Activated T-helper 2 cell treated with anti-CD3 and anti-CD28 coated beads, Interferon-gamma antibody, Interleukin-2, Interleukin-4, amounts not matched to agents 10 μg/mL and 5 μg/mL and 100 μg/mL, durations not matched to agents 14 hours and 24 hours and 36 hours (primary cell): ENCODE results near the gene PSMB10. TPM values are rescaled to one million over a fixed set of nuclear protein-coding genes. Genes with fewer than 3 reads are reported as not detected.
"Not testable (repeated sequence)": the region's sequence is repeated elsewhere in the genome, so short reads cannot be mapped to it uniquely, and the experiment has no call there.

ENCODE experiments used
- DNase-seq: peaks from one replicate; pipeline ENCODE4 v3.0.0; 2021; ENCODE audit warnings: low spot score
- H3K27ac Mint-ChIP-seq: one replicate; pipeline ENCODE4 v1.8.0; 2021; ENCODE audit warnings: mixed read lengths
- H3K27me3 Mint-ChIP-seq: one replicate; pipeline ENCODE4 v1.8.0; 2021; ENCODE audit warnings: low read depth, mixed read lengths
- H3K36me3 Mint-ChIP-seq: one replicate; pipeline ENCODE4 v1.8.0; 2021; ENCODE audit warnings: low read depth, mixed read lengths
- H3K4me1 Mint-ChIP-seq: one replicate; pipeline ENCODE4 v1.8.0; 2021; ENCODE audit warnings: low read depth, mixed read lengths
- H3K4me3 Mint-ChIP-seq: one replicate; pipeline ENCODE4 v1.8.0; 2021; ENCODE audit warnings: low read depth, mild to moderate bottlenecking, moderate library complexity, mixed read lengths
- H3K9me3 Mint-ChIP-seq: one replicate; pipeline ENCODE4 v1.8.0; 2021; ENCODE audit warnings: mixed read lengths
- intact Hi-C: fragments of 100-400 bp; cut with micrococcal nuclease; formaldehyde crosslinking; loops from one replicate; pipeline ENCODE4 v1.15.1; 2023
- total RNA-seq: library from RNA; stranded (reverse); gene quantifications from 2 replicates; pipeline ENCODE4 v1.2.3, GENCODE V29; 2022

Gene PSMB10
- total RNA-seq, 1 donor from 2014 or later: 238 TPM

DNA sequence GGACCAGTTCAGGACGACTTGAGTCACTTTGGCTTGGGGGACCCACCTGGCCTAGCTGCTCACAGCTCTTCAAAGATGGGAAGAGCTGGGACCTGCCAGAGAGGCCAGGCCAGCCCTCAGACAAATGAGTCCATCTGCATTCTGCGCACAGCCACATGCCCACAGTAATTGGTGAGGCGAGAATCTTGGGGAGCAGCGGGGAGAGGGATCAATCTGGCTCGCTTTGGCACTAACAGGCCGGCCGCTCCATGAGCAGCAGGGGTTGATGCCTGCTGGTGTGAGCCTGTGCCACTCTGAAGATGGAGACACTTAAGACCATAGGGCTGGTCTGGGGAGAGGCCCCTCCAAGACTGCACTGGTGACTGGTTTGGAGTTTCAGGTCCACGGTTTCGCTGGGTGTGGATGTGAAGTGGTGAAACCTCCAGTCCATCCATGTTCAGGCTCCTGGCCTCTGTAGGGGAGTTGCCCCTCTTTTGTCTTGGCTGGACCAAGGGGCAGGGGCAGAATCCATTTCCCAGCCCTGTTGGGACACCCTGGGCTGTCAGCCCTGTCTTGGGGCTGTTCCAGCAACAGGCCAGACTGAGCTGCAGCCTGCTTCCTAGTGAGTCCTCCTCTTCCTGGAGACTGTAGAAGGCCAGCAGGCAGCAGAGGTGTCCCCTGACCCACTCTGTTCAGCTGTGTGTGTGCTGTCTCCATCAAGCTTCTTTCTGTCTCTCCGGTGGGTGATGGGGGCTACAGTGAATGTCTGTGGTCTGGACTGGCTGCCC, 12.3 kb downstream of the PSMB10 start:
- H3K4me3 Mint-ChIP-seq: no peak overlapping the region
- H3K36me3 Mint-ChIP-seq: peaks cover 13% of the 10 kb centered on the region
- H3K4me1 Mint-ChIP-seq: peaks cover 10% of the 10 kb centered on the region
- H3K9me3 Mint-ChIP-seq: no peaks in the 10 kb centered on the region
- intact Hi-C loops: no loop called here
- no peak overlapping the region for H3K27ac Mint-ChIP-seq
- H3K27me3 Mint-ChIP-seq: no peaks in the 10 kb centered on the region
- no peak for DNase-seq

DNA sequence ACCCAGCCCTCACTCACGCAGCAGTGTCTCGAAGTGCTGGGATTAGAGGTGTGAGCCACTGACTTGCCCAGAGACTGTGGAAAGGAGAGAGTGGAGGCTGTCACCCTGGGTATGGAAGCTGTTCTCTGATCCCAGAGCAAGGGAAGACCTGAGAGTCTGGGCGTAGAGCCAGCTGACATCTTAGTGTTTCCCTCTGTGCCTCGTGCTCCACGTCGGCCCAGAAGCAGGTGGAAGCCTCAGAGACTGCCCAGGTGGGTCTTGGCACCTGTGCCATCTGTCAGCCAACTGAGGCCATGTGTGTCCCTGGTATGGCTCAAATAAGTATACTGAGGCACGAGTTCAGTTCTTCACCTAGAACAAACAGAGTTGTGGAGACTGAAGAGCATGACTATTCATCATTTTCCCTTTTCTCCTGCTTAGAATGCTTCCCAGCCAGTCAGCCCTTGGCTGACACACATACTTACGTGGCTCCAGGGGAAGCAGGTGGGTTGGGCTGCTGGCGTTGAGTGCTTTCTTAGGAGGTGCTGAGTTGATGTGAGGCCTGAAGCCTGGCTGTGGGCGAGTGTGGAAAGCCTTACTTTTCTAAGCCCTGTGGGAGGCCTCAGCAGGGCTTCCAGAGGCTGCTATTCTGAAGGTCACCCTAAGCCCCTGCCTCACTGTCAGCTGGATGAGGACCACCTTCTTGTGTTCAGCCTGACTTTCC, 13.1 kb downstream of the PSMB10 start:
- Mint-ChIP-seq H3K27ac (no peak overlapping the region), H3K9me3 (no peaks in the 10 kb centered on the region)
- intact Hi-C loops: no loop called here

DNA sequence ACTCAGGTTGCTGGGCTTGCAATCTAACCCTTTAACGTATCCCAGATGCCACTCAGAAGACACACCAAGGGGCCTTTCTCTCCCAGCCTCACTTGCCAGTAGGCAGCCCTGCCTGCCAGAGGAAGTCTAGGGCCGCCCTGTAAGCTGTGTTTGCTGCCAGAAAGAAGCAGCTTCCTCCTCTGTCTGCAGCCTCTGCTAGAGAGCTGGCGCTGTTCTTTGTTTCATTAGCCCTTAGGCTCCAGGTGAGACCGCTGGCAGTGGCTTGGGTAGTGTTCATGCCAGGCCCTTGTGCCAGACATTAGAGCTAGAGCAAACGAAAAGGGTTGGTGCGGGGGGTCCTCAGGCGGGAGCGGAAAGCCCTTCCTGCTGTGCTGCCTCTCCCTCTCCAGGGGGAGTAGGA, 13.9 kb downstream of the PSMB10 start:
- intact Hi-C loops: no loop called here
- no peak for DNase-seq
- Mint-ChIP-seq H3K27me3 (no peaks in the 10 kb centered on the region), H3K4me1 (peaks cover 17% of the 10 kb centered on the region), H3K9me3 (no peaks in the 10 kb centered on the region), H3K27ac (peak overlapping the region; percentile 12), H3K4me3 (no peak overlapping the region), H3K36me3 (peaks cover 10% of the 10 kb centered on the region)

More for the DNA sequence above, 13.1 kb downstream of the PSMB10 start:
- DNase-seq: no peak
- H3K4me1 Mint-ChIP-seq: peaks cover 10% of the 10 kb centered on the region
- no peak overlapping the region for H3K4me3 Mint-ChIP-seq
- H3K36me3 Mint-ChIP-seq: peaks cover 12% of the 10 kb centered on the region
- no peaks in the 10 kb centered on the region for H3K27me3 Mint-ChIP-seq

DNA sequence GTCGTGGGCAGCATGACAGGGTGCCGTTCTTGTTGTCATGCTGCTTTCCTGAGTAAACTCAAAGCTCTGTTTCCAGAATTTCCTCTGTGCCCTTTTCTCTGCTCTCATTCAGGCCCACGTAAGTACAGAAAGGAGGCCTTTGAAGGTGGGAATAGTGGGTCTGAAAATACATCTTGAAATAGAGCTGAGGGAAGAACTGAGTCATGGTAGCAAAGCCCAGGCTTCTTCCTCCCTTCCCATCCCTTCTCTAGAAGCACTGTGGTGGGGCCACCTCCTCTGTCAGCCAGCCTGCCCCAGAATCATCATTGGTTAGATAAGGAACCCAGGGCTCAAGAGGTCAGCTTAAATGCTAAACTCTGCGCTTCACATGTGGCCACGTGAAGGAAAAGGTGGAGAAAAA, 14.4 kb downstream of the PSMB10 start:
- DNase-seq: no peak
- peak overlapping the region; percentile 64 for H3K27ac Mint-ChIP-seq
- peaks cover 14% of the 10 kb centered on the region for H3K36me3 Mint-ChIP-seq
- intact Hi-C loops: no loop called here
- no peaks in the 10 kb centered on the region for H3K9me3 Mint-ChIP-seq
- H3K27me3 Mint-ChIP-seq: no peaks in the 10 kb centered on the region
- H3K4me1 Mint-ChIP-seq: peaks cover 22% of the 10 kb centered on the region
- no peak overlapping the region for H3K4me3 Mint-ChIP-seq

DNA sequence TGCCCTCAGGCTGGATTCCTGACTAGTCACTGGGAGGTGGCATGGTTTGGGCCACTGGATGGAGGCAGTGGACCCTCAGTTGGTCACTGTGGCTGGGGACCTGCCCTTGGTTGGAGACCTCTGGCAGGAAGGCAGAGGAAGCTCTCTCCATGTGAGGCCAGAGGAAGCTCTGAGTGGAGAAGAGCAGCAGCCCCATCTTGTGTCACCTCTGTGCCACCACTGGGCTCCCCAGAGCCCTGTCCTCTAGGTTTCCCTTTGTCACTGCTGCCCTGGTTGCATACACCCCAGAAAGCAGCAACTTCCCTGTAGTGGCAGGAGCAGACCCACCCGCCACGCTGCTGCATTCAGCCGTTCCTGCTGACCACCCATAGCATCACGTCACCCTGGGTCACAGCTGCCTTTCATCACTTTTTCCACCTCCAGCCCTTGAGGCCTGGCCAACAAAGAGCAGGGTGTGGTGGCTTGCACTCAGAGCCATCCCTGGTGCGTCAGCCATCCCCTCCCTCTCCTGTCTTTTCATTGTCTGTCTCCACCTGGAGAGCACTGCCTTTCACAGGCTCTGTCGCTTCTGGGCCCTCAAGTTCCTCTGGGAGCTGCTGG, 16.9 kb downstream of the PSMB10 start:
- no peaks in the 10 kb centered on the region for H3K27me3 Mint-ChIP-seq
- H3K4me1 Mint-ChIP-seq: peaks cover 26% of the 10 kb centered on the region
- H3K4me3 Mint-ChIP-seq: no peak overlapping the region
- intact Hi-C loops: no loop called here
- H3K9me3 Mint-ChIP-seq: no peaks in the 10 kb centered on the region
- no peak overlapping the region for H3K27ac Mint-ChIP-seq
- DNase-seq: no peak
- H3K36me3 Mint-ChIP-seq: peaks cover 14% of the 10 kb centered on the region

DNA sequence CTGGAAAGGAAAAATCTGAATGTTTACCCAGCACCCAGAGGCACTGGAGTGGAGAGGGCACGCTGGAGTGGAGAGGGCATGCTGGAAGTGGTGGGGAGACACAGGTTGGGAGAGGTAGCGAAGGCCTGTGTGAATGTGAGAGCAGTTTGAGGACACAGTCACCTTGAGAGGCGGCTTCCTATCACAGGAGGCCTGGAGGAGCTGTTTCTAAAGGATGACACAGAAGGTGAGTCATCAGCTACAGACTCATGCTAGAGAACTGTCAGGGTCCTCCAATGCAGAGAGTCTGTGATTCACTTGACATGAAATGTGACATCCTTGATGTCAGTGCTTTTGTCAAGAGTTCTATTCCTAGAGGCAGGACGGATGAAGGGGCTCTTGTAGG, 18.8 kb downstream of the PSMB10 start:
- Mint-ChIP-seq H3K27me3 (no peaks in the 10 kb centered on the region), H3K4me1 (peaks cover 24% of the 10 kb centered on the region), H3K27ac (peak overlapping the region; percentile 83), H3K36me3 (peaks cover 14% of the 10 kb centered on the region), H3K9me3 (no peaks in the 10 kb centered on the region), H3K4me3 (no peak overlapping the region)
- no peak for DNase-seq
- intact Hi-C loops: no loop called here

DNA sequence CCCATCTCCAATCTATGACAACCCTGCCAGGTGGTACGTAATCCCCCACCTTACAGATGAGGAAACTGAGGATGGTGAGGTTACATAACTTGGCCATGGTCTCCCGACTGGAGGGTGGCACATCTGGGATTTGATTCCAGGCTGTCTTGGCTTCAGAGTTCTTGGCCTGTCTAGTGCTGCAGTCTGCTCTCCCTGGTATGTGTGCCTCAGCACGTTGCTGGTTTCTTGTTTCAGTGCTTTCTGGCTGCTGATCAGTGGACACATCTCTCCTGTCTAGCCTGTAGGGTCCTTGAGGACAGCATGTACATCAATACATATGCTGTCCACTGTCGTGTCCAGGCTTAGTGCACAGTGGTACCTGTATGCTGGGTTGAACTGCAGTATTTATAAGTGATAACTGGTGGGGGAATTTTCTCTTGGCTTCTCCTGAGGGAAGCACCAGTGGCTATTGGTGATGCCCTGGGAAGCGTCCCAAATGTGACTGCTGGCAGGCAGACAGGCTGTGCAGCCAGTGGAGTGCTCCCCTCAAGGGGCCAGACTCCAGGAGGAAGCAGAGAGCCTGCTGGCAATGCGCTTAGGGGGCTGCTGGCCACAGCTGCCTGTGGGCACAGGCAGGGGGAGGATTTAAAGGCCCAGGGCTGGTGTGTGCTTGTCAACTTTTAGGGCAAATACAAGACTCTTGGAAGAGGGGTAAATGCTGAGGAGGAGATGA, 19.4 kb downstream of the PSMB10 start:
- Mint-ChIP-seq H3K4me3 (no peak overlapping the region), H3K4me1 (peaks cover 22% of the 10 kb centered on the region), H3K27me3 (no peaks in the 10 kb centered on the region), H3K27ac (peak overlapping the region; percentile 83), H3K9me3 (no peaks in the 10 kb centered on the region), H3K36me3 (peaks cover 14% of the 10 kb centered on the region)
- intact Hi-C loops: no loop called here
- DNase-seq: no peak

DNA sequence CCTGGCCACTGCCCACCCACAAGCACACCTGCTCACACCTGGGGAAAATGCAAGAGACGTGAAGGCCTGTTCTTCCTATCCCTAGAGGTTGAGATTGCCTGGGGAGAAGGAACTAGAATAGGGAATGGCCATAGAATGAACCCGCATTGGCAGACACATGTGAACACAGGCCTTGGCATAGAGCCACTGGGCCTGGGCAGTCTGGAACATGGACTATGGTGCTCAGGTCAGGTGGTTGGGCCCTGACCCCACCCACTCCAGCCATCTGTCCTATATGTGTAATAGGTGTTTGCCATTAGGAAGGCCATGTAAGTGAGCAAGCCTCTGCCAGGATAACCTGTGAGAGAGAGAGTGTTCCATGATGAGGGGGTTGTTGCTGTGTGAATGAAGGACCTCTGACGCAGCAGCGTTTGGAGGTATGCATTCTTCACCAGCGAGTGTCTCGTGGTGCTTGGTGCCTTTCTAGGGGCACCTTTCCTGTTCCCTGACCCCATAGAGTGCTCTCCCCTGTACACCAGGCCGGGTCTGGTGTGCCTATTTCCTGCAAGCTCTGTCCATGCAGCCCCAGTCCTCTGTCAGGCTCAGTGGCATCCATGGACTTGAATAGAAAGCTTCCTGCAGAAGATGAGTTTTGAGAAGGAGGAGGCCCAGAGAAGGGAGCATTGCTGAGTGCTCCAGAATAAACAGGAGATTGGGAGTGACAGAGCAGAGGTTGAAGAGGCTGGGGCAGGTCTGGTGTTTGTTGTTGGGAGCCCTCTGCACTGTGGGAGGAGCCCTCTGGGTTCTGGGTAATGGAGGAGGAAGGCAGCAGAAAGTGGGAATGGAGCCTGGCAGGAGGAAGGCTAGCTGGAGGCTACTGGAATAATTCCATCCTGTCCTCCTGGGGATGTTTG, 20.6 kb downstream of the PSMB10 start:
- Mint-ChIP-seq H3K4me1 (peaks cover 15% of the 10 kb centered on the region), H3K27me3 (no peaks in the 10 kb centered on the region), H3K4me3 (no peak overlapping the region), H3K27ac (peak overlapping the region; percentile 21), H3K36me3 (peaks cover 10% of the 10 kb centered on the region), H3K9me3 (no peaks in the 10 kb centered on the region)
- no peak for DNase-seq
- intact Hi-C loops: no loop called here

DNA sequence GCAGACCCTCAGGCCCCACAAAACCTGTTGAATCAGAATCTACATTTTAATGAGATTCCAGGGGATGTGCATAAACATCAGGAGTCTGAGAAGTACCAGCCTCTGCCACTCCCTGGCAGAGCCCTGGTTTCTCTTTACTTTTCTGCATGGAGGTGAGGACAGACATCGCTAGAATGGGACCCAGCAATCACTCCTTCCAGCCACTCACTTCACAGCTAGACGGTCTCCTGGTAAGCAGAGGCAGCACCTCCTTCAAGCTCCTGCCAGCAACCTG, 21.2 kb downstream of the PSMB10 start:
- H3K36me3 Mint-ChIP-seq, H3K4me3 Mint-ChIP-seq, H3K27ac Mint-ChIP-seq, intact Hi-C loops, H3K27me3 Mint-ChIP-seq, DNase-seq, H3K9me3 Mint-ChIP-seq: not testable (repeated sequence)
- H3K4me1 Mint-ChIP-seq: peaks cover 15% of the 10 kb centered on the region

DNA sequence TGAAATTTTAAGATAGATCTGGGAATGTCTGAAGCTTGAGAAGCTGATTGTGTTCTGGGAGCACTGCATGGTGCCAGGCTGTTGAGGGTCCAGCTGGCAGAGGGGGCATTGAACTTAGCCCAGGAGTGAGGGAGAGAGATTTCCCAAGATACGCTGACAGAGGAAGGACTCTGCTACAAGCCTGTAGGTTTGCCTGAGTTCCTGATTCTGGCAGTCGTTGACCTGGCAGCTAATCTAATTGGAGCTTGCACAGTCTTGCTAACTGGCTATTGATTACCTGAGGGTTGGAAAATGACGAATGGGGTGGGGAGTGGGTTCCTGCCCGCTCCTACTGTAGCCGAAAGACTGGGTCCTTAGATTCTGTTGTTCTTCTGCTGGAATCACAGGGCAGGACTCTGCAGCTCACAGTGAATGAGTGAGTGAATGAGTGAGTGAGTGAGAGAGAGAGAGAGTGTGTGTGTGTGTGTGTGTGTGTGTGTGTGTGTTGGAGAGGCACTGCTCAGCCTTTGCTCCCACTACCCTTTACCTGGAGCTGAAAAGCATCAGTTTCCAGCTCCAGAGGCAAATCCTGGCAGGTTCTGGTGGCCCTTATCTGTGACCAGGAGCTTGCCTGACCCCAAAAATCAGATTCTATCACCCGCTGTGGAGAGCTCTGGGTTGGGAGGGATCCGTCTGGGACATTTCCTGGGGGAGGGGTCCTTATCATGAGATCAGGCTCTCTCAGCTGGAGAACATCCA, 21.7 kb downstream of the PSMB10 start:
- no peak overlapping the region for H3K4me3 Mint-ChIP-seq
- peaks cover 17% of the 10 kb centered on the region for H3K4me1 Mint-ChIP-seq
- peaks cover 15% of the 10 kb centered on the region for H3K36me3 Mint-ChIP-seq
- peak overlapping the region; percentile 50 for H3K27ac Mint-ChIP-seq
- no peak for DNase-seq
- H3K9me3 Mint-ChIP-seq: no peaks in the 10 kb centered on the region
- intact Hi-C loops: no loop called here
- H3K27me3 Mint-ChIP-seq: no peaks in the 10 kb centered on the region

DNA sequence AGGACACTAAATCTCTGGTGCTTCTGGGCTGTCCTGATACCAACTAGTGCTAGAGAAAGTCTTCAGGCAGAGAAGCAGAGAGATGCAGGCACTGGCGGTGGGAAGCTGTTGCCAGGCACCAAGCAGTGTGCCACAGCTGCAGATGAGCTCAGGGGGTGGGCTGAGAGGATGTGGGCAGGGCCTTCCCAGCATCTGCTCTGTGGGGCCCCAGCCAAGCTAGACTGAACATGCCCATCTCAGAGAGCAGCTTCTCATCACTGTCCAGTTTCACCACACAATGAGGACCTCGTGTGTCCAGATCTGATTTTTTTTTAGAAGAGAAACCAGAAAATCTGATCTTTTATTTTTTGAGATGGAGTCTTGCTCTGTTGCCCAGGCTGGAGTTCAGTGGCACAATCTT, 26.5 kb downstream of the PSMB10 start:
- no peak for DNase-seq
- H3K36me3 Mint-ChIP-seq: peaks cover 17% of the 10 kb centered on the region
- no peaks in the 10 kb centered on the region for H3K9me3 Mint-ChIP-seq
- intact Hi-C loops: no loop called here
- no peak overlapping the region for H3K4me3 Mint-ChIP-seq
- H3K27ac Mint-ChIP-seq: peak overlapping the region; percentile 12
- H3K27me3 Mint-ChIP-seq: no peaks in the 10 kb centered on the region
- H3K4me1 Mint-ChIP-seq: peaks cover 7% of the 10 kb centered on the region
